SHP77 treated with DMSO at 0.1 percent for 48 hours (cell line): ENCODE results near the gene TYROBP.
"Not testable (repeated sequence)": the region's sequence is repeated elsewhere in the genome, so short reads cannot be mapped to it uniquely, and the experiment has no call there.

Experiments
- DNase-seq: peaks from one replicate; lab custom pipeline; 2025; lab: John Stamatoyannopoulos, UW

Gene TYROBP

GRCh38 chr19:35908010-35908441 is at the start of gene TYROBP:
TYROBP (minus strand) TSS chr19:35908295; CDS start chr19:35908228, 67 bp downstream.
- DNase-seq = no peak

GRCh38 chr19:35957411-35957810 is 49.3 kb upstream of the TYROBP start:
- DNase-seq = not testable (repeated sequence)

- DNase-seq = no peak
Observed at GRCh38 chr19:35955881-35956634, 48.0 kb upstream of the TYROBP start.

GRCh38 chr19:35949131-35949530 is 41.0 kb upstream of the TYROBP start:
- DNase-seq = no peak

GRCh38 chr19:35946203-35946602 is 38.1 kb upstream of the TYROBP start:
- no peak for DNase-seq

- no peak for DNase-seq
Observed at GRCh38 chr19:35945121-35945790, 37.2 kb upstream of the TYROBP start.

- DNase-seq = no peak
Observed at GRCh38 chr19:35944556-35944955, 36.5 kb upstream of the TYROBP start.

GRCh38 chr19:35943321-35944301 is 35.5 kb upstream of the TYROBP start:
- no peak for DNase-seq

GRCh38 chr19:35942235-35942634 is 34.1 kb upstream of the TYROBP start:
- no peak for DNase-seq

GRCh38 chr19:35940839-35941238 is 32.7 kb upstream of the TYROBP start:
- no peak for DNase-seq

- no peak for DNase-seq
Observed at GRCh38 chr19:35940078-35940775, 32.1 kb upstream of the TYROBP start.

GRCh38 chr19:35939307-35940077 is 31.4 kb upstream of the TYROBP start:
- DNase-seq = no peak

GRCh38 chr19:35938282-35939224 is 30.5 kb upstream of the TYROBP start:
- no peak for DNase-seq

GRCh38 chr19:35937345-35938281 is 29.5 kb upstream of the TYROBP start:
- DNase-seq = no peak

GRCh38 chr19:35936738-35937268 is 28.7 kb upstream of the TYROBP start:
- no peak for DNase-seq

- DNase-seq = peak; percentile 62
Observed at GRCh38 chr19:35935911-35936737, 28.0 kb upstream of the TYROBP start, which contains the start of gene LRFN3. LRFN3 (plus strand) TSS chr19:35936374; CDS start chr19:35939426, 3,052 bp downstream.

GRCh38 chr19:35932291-35932936 is 24.3 kb upstream of the TYROBP start:
- no peak for DNase-seq
